ENCODE measurements around the gene SLC23A2. TPM values are rescaled to one million over a fixed set of nuclear protein-coding genes. Genes with fewer than 3 reads are reported as not detected.
"Not testable (repeated sequence)": the region's sequence is repeated elsewhere in the genome, so short reads cannot be mapped to it uniquely, and the experiment has no call there.

The SLC23A2 gene
- total RNA-seq, 1 donor from 2014 or later = 19.2 TPM

DNA sequence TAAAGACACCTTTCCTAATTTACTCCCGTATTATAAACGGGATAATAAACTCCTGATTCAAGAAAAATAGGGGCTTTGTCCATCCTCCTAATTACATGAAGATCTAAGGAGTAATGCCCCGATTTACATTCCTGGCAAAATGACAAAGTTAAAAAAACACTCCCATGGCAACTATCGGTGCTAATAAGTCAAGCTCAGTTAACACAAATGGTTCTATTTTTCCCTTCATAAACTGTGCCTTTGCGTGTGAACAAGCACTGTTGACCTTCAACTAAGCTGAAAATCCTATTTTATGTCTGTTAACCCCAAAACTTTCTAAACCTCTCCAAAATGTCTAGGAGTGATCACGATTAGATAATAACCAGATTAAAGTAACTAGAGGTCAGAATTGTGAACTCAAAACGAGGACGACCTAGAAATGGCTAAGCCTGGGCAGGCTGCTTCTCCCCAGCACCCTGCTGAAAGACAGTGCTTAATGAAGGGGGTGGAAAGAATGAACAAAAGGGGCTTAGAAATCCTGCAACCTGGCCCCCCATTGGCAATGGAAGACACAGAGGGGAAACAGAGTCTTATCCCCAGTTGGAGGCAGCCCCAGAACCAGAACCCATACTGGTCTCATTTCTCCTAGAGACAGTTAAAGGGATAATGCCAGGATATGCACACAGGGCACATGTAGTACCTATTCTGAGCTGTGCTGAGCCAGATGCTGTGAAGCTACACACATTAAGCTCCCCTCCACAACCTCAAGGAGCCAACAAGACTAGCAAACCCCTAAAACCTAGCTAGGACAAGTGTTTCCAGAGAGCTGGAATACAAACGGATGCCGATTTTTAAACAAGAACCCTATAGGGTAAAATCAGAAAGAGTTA is 23.0 kb downstream of the SLC23A2 start:
- Histone ChIP-seq H3K36me3 (no peaks in the 10 kb centered on the region), H3K27me3 (ENCODE audit: low read depth) (no peaks in the 10 kb centered on the region), H3K9me3 (no peaks in the 10 kb centered on the region), H3K27ac (no peak overlapping the region), H3K4me1 (peaks cover 16% of the 10 kb centered on the region), H3K4me3 (no peak overlapping the region)
- TF ChIP-seq, protein P1, sequence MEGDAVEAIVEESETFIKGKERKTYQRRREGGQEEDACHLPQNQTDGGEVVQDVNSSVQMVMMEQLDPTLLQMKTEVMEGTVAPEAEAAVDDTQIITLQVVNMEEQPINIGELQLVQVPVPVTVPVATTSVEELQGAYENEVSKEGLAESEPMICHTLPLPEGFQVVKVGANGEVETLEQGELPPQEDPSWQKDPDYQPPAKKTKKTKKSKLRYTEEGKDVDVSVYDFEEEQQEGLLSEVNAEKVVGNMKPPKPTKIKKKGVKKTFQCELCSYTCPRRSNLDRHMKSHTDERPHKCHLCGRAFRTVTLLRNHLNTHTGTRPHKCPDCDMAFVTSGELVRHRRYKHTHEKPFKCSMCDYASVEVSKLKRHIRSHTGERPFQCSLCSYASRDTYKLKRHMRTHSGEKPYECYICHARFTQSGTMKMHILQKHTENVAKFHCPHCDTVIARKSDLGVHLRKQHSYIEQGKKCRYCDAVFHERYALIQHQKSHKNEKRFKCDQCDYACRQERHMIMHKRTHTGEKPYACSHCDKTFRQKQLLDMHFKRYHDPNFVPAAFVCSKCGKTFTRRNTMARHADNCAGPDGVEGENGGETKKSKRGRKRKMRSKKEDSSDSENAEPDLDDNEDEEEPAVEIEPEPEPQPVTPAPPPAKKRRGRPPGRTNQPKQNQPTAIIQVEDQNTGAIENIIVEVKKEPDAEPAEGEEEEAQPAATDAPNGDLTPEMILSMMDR (IDR thresholded peaks at IDR 0.05) = no peak
- ATAC-seq = no peak
- intact Hi-C loops (cut with DNase I) = no loop called here
- DNase-seq = no peak

DNA sequence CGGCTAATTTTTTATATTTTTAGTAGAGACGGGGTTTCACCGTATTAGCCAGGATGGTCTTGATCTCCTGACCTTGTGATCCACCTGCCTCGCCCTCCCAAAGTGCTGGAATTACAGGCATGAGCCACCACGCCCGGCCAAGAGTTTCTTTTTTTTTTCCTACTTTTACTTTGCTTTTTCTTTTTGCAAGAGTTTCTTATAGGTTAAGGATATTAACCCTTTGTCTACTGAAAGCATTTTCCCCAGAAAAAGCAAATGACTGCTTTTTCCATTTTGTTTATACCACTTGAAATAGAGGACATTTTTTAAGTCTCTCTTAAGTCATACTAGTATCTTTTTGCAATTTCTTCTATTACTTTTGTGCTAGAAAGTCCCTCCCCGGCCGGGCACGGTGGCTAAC is 25.3 kb downstream of the SLC23A2 start:
- intact Hi-C loops (cut with DNase I); ATAC-seq: not testable (repeated sequence)

DNA sequence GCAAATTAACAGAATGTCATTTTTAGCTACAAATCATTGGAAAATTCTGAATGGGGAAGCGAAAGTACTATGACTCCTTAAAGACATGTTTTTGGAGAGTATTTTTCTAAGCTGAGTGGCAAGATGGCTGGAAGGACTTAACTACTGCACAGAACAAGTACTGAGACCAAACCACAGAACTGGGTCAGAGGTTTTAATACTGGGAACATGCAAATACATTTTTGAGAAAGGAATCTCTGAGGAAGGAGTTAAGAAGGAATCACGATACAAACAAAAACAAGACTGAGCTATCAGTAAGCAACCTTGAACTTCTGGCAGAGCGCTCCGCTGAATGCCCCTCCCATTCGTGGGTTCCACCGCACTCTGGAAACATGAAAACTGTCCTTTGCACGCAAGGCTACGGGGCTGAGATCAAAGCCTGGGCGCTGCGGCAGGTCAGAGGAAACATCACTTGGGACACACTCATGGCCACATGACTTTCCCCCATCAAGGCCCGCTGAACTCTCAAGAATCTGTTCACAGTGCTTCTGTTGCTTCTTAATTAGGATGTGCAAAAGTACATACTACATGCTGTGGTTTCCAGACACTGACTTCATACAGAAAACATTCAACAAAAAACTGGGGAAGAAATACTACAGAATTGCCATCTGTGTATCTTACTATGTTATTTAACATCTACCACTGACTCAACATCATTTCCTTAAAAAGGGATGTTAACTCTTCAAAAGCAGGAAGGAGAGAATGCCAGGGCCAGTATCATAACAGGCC is 27.8 kb downstream of the SLC23A2 start:
- ATAC-seq = peak; percentile 78 to 79
- Histone ChIP-seq H3K4me1 (peaks cover 24% of the 10 kb centered on the region), H3K9me3 (no peaks in the 10 kb centered on the region), H3K36me3 (peaks cover 17% of the 10 kb centered on the region), H3K4me3 (peak overlapping the region; percentile 38), H3K27me3 (ENCODE audit: low read depth) (no peaks in the 10 kb centered on the region), H3K27ac (peak overlapping the region; percentile 70)
- peak; percentile 59 for DNase-seq
- TF ChIP-seq, protein P1 (IDR thresholded peaks at IDR 0.05) = no peak
- intact Hi-C loops (cut with DNase I) = no loop called here

More for the DNA sequence above, 25.3 kb downstream of the SLC23A2 start:
- not testable (repeated sequence) for H3K27ac ChIP-seq; H3K4me3 ChIP-seq; DNase-seq; H3K27me3 ChIP-seq (ENCODE audit: low read depth); H3K9me3 ChIP-seq; H3K36me3 ChIP-seq
- peaks cover 25% of the 10 kb centered on the region for H3K4me1 ChIP-seq

DNA sequence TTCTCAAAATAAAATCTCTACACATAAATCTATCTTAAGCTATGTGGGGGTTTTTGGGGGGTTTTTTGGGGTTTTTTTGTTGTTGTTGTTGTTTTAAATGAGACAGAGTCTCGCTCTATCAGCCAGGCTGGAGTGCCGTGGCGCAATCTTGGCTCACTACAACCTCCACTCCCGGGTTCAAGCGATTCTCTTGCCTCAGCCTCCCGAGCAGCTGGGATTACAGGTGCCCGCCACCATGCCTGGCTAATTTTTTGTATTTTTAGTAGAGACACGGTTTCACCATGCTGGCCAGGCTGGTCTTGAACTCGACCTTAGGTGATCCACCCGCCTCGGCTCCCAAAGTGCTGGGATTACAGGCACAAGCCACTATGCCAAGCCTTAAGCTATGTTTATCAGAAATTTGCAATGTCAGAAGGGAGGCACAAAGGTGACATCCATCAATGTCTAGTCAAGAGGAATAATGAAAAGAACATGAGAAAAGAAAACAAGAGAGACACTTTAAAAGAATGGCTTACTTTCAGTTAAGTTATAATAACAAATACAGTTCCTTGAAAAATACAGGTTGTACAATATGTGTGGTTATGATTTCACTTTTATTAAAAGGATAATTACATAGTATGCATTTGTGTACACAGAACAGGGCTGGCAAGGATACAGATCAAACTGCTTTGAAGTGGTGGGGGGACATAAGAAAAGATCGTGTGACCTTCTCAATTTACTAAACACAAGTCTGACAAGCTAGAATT is 28.6 kb downstream of the SLC23A2 start:
- Histone ChIP-seq H3K27ac (peak overlapping the region; percentile 70), H3K27me3 (ENCODE audit: low read depth) (no peaks in the 10 kb centered on the region), H3K9me3 (no peaks in the 10 kb centered on the region), H3K4me1 (peaks cover 23% of the 10 kb centered on the region), H3K36me3 (peaks cover 23% of the 10 kb centered on the region), H3K4me3 (peak overlapping the region; percentile 38)
- TF ChIP-seq, protein P1 (IDR thresholded peaks at IDR 0.05) = no peak
- DNase-seq (no peak), ATAC-seq (peak in 1 of 2 donors; percentile 17)
- intact Hi-C loops (cut with DNase I) = no loop called here

DNA sequence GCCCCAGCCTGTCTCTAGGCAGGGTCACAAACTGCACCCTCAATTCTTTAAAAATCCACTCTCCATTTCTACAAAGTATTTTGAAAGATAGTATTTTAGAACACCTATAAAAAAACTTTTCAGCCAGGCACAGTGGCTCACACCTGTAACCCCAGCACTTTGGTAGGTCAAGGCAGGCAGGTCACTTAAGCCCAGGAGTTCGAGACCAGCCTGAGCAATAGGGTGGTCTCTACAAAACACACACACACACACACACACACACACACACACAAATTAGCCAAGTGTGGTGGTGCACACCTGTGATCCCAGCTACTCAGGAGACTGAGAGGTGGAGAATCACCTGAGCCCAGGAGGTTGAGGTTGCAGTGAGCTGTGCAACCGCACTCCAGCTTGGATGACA is 30.2 kb downstream of the SLC23A2 start:
- peaks cover 33% of the 10 kb centered on the region for H3K4me1 ChIP-seq
- ATAC-seq = no peak
- no peak for DNase-seq
- TF ChIP-seq, protein P1 (IDR thresholded peaks at IDR 0.05) = no peak
- H3K27ac ChIP-seq = no peak overlapping the region
- H3K36me3 ChIP-seq = peaks cover 23% of the 10 kb centered on the region
- no peaks in the 10 kb centered on the region for H3K9me3 ChIP-seq
- intact Hi-C loops (cut with DNase I) = no loop called here
- no peaks in the 10 kb centered on the region for H3K27me3 ChIP-seq (ENCODE audit: low read depth)
- no peak overlapping the region for H3K4me3 ChIP-seq

Data from lower lobe of right lung (tissue), 2 donors.